GM12801 (cell line): ENCODE results near the gene RRP12.

ENCODE experiments used
- CTCF ChIP-seq: IDR thresholded peaks from one replicate; pipeline ENCODE4 v1.5.1; 2011; ENCODE audit warnings: control low read depth; ENCODE audit not compliant: insufficient read length; ENCODE audit errors: extremely low read depth

The RRP12 gene

GRCh38 chr10:97376413-97376812, 24.7 kb downstream of the RRP12 start:
- TF ChIP-seq CTCF, result no peak

DNA sequence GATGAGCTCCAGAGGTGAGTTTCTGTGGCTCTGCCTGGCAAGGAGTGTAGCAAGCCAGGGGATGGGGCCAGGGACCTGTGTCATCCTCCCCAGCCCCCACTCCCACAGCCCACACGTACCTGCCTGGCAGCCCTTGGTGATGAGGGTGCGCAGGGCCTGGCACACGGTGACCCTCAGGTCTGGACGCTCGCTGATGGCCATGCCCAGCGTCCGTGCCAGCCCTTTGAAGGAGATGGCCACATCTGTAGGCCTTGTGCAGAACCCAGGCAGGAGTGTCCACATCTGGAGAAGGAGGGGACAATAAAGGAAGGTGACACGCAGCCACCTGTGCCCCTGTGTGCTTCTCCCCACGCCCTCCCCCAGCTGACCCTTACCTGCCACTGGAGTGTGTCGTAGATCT, 27.7 kb downstream of the RRP12 start:
- TF ChIP-seq CTCF, result no peak

- no peak for TF ChIP-seq CTCF
Measured at GRCh38 chr10:97372233-97372875, 28.8 kb downstream of the RRP12 start.

DNA sequence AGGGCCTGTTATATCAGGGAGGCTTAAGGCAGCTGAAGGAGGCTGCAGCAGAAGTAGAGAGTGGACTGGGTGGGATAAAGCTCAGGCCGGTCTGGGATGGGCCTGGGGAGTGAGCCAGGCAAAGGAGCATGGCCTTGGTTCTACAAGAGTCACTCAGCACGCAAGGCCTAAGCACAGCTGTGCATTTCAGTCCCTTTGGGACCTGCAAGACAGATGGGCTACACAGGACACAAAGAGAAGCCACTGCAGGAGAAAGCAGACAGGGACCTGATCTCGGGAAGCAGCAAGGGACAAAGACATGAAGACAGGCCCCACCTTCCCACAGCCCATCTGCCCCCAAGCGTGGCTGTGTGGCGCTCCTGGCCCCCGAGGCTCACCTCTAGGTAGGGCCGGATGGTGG, 29.4 kb downstream of the RRP12 start:
- no peak for TF ChIP-seq CTCF

- no peak for TF ChIP-seq CTCF
Measured at GRCh38 chr10:97367126-97367649, 34.0 kb downstream of the RRP12 start.

- no peak for TF ChIP-seq CTCF
Measured at GRCh38 chr10:97366572-97366971, 34.6 kb downstream of the RRP12 start.

DNA sequence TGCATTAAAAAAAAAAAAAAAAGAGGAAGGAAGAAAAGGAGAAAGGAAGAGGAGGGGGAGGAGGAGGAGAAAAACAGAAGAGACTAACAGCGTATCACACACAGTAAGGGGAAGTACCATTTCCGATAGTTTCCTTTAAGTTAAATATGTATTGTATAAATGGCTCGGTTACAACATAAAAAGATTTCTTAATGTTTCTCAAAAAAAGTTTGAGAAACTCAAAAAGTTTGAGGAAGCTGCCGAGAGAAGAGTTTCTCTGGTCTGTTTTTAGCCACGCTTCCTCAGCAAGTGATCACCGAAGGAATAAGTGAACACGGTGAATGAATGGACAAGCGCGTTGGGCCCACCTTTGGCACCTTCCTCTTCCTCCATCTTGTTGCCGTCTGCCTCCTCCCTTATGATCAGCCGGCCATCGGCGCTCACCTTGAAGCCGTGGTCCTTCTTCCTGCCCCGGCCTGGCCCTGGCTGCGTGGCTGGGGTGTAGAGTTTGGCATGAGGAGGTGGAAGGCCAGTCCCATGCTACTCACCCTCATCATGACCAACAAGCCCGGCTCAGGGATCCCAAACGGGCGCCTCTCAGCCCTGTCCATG, 35.3 kb downstream of the RRP12 start:
- TF ChIP-seq CTCF, result no peak
